H54 (cell line): ENCODE data around the gene FREY1.
A peak's percentile ranks its signal among the peaks of the same experiment; 100 is the strongest.

ENCODE experiments used
- DNase-seq: peaks from one replicate; pipeline ENCODE4 v3.0.0; 2011; ENCODE audit warnings: low spot score, mixed read lengths; ENCODE audit not compliant: insufficient read length
- FAIRE-seq: peaks from 3 replicates; lab custom pipeline; 2011; peaks lifted over from hg19 to GRCh38; lab: Jason Lieb, UNC
- POLR2A ChIP-seq: IDR thresholded peaks from 2 replicates; pipeline ENCODE4 v1.6.1; 2011; ENCODE audit warnings: low read depth, mild to moderate bottlenecking, low read length

The FREY1 gene

DNA sequence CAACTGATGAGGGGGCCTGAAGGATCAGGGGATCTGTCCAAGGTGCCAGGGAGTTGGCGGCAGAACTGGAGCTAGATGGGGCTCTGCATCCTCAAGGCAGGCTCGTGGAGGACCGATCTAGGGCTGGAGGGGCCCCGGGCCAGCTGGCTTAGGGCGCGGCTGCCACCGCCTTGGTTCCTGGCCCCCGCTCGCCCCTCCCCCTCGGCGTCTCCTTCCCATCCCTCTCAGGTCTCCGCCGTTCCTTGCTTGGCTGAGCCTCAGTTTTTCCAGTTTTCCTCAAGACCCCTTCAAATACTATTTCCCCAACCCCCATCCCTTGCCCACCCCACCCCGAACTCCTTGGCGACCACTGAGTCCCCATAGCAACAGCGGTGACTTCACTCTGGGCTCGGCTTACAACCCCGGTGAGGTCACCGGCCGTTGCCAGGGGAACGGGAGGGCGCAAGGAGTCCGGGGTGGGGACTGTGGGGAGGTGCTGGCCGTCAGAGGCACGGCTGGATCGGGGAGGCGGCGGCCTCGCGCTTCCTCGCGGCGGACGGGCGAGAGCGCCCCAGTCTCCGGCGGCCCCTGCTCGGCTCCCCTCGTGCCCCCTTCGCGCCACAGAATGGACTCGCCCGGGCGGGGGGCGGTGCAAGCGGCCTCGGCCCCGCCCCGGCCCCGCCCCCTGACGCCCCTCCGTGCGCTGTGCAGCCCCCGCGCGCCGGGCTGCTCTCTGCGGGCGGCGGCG, 7.5 kb downstream of the FREY1 start:
- FAIRE-seq: no peak
- TF ChIP-seq POLR2A: no peak
- peak; percentile 99 for DNase-seq

DNA sequence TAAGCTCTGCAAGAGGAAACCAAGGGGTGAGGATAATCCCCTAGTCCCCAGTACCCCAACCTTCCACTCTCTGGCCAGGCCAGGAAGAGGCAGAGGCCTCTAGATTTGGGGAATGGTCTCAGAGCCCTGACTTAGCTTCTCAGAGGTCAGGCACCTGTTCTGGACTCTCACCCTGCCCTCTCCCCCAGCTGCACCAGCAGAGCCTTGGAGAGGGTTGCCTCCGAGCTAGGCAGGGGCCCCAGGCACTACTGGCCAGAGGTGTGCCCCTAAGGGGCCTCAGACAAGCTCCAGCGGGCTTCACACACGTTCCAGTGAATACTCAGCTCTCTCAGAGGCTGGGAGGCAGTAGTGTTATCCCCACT, 8.0 kb downstream of the FREY1 start:
- TF ChIP-seq POLR2A: no peak
- no peak for DNase-seq
- no peak for FAIRE-seq

DNA sequence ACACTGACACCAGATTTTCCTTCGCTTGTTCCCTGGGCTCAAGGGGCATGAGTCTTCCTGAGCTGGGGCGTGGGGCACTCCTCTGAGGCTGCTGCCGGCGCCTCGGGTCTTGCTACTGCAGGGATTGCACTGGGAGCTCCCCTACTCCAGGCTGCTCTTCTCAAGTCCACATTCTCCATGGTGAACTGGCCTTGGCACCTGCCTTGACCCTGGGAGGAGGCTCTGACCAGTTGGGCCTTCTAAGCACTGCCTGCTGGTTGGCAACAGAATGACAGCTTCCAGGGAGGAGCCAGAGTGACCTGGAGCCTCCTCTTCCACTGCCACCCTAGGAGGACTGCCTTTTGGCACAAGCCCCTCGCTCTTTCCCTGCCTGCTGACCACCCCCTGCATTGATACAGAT, 9.5 kb downstream of the FREY1 start:
- no peak for FAIRE-seq
- TF ChIP-seq POLR2A: no peak
- no peak for DNase-seq

DNA sequence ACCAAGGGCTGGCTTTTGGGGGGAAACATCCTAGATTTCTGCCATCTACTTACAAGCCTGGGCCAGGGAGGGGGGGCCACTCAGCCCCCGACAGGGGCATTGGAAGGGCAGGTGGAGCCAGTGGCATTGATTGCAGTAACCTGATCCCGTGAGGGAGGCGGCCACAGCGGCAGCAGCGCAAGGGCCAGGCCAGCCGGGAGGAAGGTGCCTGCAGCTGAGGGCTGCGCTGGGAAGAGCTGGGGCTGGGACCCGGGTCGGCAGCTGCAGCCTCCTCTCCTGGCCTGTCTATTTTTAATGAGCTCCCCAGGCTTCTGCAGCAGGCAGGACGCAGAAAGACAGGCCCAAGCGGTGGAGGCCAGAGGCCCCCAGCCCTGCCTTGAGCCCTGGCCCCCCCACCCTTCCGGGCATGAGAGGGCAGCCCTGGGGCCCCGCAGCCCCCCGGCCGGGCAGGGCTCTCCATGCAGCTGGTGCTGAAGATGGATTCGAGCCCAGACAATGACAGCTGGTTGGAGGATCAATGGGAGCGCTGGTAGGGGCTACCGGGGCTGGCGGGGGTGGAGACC, 10.6 kb downstream of the FREY1 start:
- FAIRE-seq (no peak), DNase-seq (no peak)
- no peak for TF ChIP-seq POLR2A

DNA sequence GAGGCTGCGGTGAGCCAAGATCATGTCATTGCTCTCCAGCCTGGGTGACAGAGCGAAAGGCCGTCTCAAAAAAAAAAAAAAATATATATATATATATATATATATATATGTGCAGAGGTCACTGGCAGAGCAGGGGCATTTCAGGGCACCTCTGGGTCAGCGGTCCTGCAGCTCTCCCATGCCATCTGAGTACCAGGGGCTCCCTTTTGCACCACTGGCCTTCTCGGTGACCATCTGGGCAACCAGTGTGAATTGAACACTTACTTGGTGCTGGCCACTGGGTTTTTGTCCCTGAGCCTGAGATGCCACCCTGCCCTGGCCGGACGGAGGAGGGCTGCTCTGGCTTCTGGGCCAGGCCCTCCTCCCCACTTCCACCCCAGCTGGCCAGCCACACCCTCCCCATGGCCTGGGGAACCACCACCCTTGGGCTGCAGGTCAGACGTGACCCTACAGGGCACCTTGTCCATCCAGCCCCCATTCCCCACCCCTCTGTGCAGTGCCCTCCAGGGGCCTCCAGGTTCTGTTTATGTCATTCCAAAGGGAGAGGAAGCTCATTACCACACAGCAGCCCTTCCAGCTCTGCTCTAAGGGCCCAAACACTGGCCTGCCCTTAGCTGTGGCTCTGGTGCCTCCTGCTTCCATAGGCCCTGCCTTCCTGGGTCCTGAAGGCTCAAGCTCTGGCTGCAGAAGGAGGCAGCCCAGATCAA, 11.4 kb downstream of the FREY1 start:
- no peak for FAIRE-seq
- DNase-seq: no peak
- no peak for TF ChIP-seq POLR2A

DNA sequence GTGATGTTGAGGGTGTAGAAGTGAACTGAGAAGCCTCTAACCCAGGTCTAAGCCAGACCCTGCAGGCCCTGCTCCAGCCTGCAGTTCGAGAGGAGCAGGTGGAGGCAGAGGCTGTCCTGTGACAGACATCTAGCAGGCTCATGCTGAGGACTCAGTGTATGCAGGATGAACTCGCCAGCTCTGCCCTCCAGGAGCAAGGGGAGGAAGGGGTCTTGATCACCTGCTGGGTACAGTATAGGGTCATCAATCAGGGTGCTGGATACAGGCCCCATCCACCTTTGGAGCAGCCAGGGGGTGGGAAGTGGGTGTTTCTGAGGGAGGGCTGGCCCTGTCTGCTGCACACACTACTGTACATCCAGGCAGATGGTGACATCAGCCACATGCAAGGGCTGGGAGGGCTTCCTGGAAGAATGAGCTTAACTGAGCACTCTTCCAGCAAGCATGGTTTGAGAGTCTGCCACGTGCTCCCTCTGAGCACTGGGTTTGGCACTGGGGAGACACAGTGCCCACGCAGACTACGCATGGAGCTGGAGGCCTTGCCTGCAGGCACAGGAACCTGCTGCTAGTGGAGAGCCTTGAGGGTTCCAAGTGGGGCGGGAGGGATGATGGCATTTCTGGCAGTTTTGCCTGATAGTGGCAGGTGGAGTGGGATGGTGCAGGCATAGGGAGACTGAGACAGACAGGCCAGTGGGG, 12.4 kb downstream of the FREY1 start:
- TF ChIP-seq POLR2A: no peak
- FAIRE-seq (no peak), DNase-seq (no peak)

DNA sequence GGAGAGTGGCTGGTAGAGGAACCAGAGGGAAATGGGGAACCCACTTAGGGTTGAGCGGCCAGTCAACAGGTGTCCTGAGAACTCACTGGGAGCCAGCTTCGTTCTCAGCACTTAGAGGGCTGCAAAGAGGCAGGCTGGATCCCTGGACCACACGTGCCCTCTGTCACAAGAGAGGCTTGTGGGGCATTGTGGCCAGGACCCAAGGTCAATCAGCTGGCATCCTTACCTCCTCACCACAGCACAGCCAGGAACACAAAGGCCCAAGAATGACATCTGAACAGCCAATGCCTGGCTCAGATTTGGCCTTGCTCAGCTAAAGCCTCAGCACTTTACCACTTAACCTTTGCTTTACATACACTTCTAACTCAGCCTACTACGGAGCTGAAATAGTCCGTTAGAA, 14.2 kb downstream of the FREY1 start:
- FAIRE-seq (no peak), DNase-seq (no peak)
- TF ChIP-seq POLR2A: no peak

DNA sequence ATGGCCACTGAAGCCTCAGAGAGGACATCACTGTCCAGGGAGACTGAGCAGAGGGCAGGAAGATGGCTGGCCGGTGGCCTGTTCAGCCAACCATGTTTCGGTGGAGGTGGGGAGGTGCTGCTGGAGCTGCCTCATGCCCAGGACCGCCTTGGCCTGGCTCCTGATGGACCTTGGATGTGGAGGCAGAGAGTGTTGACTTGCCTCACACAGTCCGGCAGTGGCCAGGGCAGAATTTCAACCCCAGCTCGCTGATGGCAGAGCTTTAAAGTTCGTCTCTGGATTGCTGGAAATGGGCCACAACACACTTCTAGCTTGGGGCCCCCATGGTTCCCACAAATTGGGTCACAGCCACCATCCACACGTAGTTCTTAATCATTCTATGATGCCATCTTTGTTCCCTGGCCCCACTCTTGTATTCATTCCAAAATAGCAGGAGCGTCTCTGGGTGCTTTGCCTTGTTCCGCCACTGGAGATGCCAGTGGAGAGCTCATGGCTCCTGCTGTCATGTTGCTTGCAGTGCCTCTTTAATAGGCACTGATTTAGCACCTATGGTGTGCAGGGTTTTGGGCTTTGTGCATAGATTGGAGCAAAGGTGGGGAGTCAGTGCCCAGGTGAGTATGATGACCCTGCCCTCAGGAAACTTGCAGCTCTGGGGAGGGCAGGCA, 16.1 kb downstream of the FREY1 start:
- FAIRE-seq (no peak), DNase-seq (no peak)

DNA sequence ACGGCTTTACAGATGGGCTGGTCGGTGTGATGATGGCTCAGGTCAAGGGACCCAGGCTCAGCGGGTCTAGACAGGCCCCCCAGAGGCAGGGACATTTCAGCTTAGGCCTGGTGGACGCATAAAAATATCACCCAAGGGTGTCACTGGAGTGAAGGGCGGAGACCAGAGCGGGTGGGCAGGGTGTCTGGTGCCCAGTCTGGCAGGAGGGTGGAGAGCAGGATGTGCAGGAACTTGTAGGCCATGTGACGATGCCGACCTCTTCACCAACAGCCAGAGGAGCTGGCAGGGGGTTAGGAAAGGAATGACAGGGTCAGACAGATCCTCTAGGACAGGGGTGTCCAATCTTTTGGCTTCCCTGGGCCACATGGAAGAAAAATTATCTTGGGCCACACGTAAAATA, 17.1 kb downstream of the FREY1 start:
- DNase-seq (no peak), FAIRE-seq (no peak)
- TF ChIP-seq POLR2A: no peak

More for the DNA sequence above, 16.1 kb downstream of the FREY1 start:
- no peak for TF ChIP-seq POLR2A

DNA sequence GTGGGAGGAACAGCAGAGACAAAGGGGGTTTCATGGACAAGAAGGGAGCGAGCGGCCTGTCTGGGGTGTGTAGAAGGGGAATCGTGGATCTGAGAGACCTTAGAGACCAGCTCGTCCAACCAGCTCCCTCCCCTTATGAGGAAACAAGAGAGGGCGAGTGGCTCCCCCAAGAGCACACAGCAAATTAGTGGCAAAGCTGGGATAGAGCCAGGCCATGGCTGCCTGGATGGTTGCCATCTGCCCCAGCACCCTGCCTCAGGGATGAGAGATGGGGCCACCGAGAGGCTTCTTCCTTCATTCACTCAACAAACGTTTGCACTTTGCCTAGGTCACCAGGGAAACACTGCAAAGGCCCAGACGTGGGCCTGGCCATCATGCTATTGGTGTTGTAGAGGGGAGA, 17.5 kb downstream of the FREY1 start:
- no peak for FAIRE-seq
- TF ChIP-seq POLR2A: no peak
- no peak for DNase-seq

DNA sequence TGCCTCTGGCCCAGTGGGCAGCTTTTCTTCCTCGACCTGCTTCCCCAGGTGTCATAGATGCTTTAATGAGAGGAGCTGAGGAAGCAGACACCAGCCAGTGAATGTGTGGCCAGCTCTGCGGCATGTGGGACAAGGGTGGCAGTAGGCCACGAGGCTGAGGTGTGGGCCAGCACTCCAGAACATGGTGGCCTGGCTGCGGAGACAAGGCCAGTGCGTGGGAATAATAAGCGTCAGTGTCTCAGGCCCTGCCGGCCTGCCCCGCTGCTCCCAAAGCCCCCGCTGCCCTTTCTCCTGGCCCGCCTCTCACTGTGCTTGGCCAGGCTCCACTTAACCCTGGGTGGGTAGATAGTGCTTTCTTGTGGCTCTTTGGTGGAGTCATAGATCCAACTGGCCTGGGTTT, 19.5 kb downstream of the FREY1 start:
- TF ChIP-seq POLR2A: no peak
- FAIRE-seq (no peak), DNase-seq (no peak)

DNA sequence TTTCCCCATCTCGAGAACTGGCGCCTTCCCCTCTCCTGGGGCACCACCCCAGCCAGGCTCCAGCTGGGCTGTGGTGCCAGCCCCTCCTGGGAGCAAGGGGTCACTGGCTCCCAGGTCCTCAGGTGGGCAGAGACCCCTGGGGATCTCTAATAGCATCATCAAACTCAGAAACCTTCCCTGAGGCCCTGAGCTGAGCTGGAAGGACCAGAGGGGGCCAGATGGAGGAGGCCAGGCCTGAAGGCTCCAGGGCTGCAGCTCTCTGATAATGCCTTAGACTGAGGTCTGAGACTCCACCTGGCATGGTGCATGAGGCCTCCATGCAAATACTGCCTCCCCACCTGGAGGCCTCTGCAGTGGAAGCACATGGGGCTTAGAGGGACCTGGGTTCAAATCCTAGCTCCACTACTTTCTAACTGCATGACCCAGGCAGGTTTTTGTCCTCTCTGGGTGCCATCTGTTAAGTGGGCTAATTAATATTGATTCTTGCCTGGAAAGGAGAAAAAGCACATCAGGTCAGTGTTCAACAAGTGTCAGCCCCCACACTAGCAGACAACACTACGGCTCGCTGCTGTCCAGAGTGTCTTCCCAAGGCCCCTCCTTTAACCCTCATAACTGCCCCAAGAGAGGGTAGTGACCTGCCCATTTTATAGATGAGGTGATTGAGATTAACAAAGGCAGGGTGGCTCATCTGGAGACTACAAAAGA, 20.1 kb downstream of the FREY1 start:
- no peak for FAIRE-seq
- no peak for TF ChIP-seq POLR2A
- no peak for DNase-seq
